Effector memory CD8-positive, alpha-beta T cell (primary cell): ENCODE data around the gene USP13.
A peak's percentile ranks its signal among the peaks of the same experiment; 100 is the strongest.

ENCODE experiments used
- ATAC-seq: fragments of 150-1000 bp; cut with Tn5 transposase; replicated peaks from 2 replicates; pipeline ENCODE4 v1.10.0; 2021; ENCODE audit warnings: mild to moderate bottlenecking, moderate library complexity
- DNase-seq, 3 experiments: peaks; one replicate each; pipeline ENCODE4 v3.0.0; 2021
- H3K27ac Mint-ChIP-seq, 2 donors: one replicate each; pipeline ENCODE4 v1.8.0; 2022; ENCODE audit warnings: mild to moderate bottlenecking in 2 of 2, mixed read lengths in 2 of 2, moderate library complexity in 2 of 2
- H3K27me3 Mint-ChIP-seq, 2 donors: one replicate each; pipeline ENCODE4 v1.8.0; 2022; ENCODE audit warnings: mixed read lengths in 2 of 2
- H3K36me3 Mint-ChIP-seq: one replicate; pipeline ENCODE4 v1.8.0; 2022; ENCODE audit warnings: mild to moderate bottlenecking, moderate library complexity, mixed read lengths; ENCODE audit not compliant: insufficient read depth
- H3K4me1 Mint-ChIP-seq, 2 donors: one replicate each; pipeline ENCODE4 v1.8.0; 2022; ENCODE audit warnings: low read depth in 2 of 2, mixed read lengths in 2 of 2
- H3K4me3 Mint-ChIP-seq, 2 donors: one replicate each; pipeline ENCODE4 v1.8.0; 2022; ENCODE audit warnings: mild to moderate bottlenecking in 2 of 2, mixed read lengths in 2 of 2, moderate library complexity in 2 of 2
- H3K9me3 Mint-ChIP-seq, 2 donors: one replicate each; pipeline ENCODE4 v1.8.0; 2022; ENCODE audit warnings: mixed read lengths in 2 of 2

USP13 gene

DNA sequence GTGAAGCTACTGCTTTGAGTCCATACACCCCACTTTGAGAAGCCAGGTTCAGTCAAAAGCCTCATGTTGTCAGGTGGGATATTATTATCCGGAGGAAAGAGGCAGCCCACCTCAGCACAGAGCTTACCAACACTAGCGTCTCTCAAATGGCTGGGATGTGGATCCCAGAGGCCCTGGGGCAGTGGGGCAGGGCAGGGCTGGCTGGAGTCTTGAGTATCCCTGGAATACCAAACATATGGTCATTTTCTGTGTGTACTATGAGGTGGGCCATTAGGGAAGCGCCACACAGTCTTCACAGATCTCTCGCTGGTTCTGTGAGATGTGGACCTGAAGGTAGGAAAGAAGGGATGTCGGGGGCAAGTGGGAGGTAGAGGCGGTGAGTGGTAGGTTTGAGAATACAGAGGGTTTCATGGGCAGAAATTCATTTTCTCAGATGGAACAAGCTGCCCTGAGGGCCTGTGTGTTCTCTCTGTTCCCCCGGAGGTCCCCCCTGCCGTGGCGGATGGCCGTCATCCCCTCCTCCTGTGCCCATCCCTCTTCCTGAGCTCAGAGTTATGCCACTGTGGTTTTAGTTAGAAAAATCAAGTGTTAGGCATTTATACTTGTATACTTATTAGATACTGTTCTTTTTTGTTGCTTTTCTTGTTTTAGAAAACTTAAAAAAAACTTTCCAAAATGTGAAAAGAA is 66.4 kb downstream of the USP13 start:
- Mint-ChIP-seq H3K4me1 (peaks cover 4% of the 10 kb centered on the region in 2 donors), H3K4me3 (no peak overlapping the region), H3K27ac (no peak overlapping the region), H3K9me3 (no peaks in the 10 kb centered on the region), H3K27me3 (no peaks in the 10 kb centered on the region), H3K36me3 (no peaks in the 10 kb centered on the region)
- no peak for ATAC-seq
- DNase-seq, result no peak

DNA sequence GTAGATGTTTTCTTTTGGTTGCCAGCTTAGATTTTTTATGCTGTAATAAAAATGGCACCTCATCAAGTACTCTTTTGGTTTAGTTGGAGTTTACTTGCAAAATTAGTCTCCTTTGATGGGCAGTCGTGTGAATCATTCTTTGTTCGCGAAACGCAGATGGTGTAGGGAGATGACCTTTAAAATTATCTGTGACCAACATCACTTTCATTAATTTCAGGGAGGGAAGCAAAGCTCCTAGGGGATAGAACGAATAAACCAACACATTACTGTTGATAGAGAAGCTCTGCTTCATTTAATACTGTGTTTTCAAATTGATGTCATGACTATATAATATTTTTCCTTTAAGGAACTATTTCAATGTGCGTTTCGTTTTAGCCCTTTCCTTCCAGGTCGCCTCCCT is 67.4 kb downstream of the USP13 start:
- Mint-ChIP-seq H3K9me3 (no peaks in the 10 kb centered on the region), H3K27me3 (no peaks in the 10 kb centered on the region), H3K27ac (no peak overlapping the region), H3K36me3 (no peaks in the 10 kb centered on the region), H3K4me1 (peaks cover 4% of the 10 kb centered on the region in 2 donors), H3K4me3 (no peak overlapping the region)
- DNase-seq (no peak), ATAC-seq (no peak)

DNA sequence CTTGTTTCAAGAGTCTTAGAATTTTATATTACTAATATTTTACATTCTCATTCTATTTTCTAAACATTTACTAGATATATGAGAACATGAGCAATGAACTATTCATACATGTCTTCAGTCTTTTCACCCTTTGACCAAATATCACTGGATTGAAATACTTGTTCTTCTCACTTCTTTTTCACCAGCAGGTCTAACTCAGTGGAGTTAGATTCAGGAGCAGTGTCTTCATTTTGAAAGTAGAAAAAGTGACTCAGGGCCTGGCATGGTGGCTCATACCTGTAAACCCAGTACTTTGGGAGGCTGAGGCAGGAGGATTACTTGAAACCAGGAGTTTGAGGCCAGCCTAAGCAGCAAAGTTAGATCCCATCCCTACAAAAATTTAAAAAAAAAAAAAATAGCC is 70.8 kb downstream of the USP13 start:
- no peak overlapping the region for H3K27ac Mint-ChIP-seq
- no peak for ATAC-seq
- H3K9me3 Mint-ChIP-seq, result no peaks in the 10 kb centered on the region

DNA sequence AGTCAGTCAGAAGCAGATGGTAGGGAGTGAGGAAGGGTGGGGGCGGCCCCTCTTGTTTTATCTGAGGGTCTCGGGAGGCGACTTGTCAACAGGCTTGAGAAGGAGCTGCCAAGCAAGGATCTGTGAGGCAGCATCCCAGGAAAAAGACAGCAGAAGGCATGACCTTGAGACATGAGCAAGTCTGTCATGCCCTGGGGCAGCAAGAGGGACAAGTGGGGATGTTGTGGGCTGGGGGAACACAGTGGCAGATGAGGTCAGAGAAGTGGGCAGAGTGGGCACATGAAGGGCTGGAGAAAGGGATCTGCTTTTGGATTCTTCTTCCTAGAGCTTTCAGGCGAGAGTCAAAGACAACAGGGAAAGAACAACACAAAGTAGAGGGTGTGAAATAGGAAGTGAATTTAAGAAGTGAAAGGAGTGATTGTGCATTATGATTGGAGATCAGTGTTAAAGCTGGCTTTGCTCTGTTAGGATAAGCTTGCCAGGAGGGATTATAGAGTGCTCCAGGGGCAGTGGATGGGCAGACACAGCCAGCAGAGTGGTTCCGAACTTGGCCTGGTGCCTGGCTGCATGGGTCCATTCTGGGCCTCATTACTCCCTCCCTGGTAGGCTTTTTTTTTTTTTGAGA is 73.3 kb downstream of the USP13 start:
- H3K4me3 Mint-ChIP-seq, result no peak overlapping the region
- ATAC-seq (no peak), DNase-seq (no peak)
- no peaks in the 10 kb centered on the region for H3K4me1 Mint-ChIP-seq
- H3K36me3 Mint-ChIP-seq, result peaks cover 4% of the 10 kb centered on the region
- no peak overlapping the region for H3K27ac Mint-ChIP-seq
- no peaks in the 10 kb centered on the region for H3K9me3 Mint-ChIP-seq
- H3K27me3 Mint-ChIP-seq, result no peaks in the 10 kb centered on the region

More for the DNA sequence above, 70.8 kb downstream of the USP13 start:
- DNase-seq, result no peak
- peaks cover 4% of the 10 kb centered on the region in 2 donors for H3K4me1 Mint-ChIP-seq
- no peak overlapping the region for H3K4me3 Mint-ChIP-seq
- H3K27me3 Mint-ChIP-seq, result no peaks in the 10 kb centered on the region
- H3K36me3 Mint-ChIP-seq, result no peaks in the 10 kb centered on the region

DNA sequence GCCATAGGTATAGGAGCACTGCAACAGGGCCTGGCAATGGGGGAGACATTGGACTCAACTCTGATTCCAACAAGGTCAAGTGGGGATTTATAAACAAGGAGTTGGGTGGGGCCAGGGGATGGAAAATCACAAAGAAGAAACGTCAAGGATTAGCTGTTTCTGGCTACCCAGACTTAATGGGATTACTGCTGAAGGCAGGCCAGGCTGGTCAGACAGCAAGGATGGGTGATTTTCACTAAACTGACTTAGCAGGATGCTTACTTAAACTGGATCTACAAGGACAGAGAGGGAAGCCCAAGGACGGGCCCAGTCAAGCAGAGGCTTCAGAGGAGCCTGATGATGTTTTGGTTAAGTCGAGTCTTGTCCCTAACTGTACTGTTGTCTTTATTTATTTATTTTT is 76.2 kb downstream of the USP13 start:
- H3K9me3 Mint-ChIP-seq, result no peaks in the 10 kb centered on the region
- DNase-seq, result no peak
- ATAC-seq, result no peak
- H3K4me1 Mint-ChIP-seq, result no peaks in the 10 kb centered on the region
- no peak overlapping the region for H3K4me3 Mint-ChIP-seq
- H3K27me3 Mint-ChIP-seq, result no peaks in the 10 kb centered on the region
- H3K36me3 Mint-ChIP-seq, result peaks cover 5% of the 10 kb centered on the region
- H3K27ac Mint-ChIP-seq, result no peak overlapping the region

DNA sequence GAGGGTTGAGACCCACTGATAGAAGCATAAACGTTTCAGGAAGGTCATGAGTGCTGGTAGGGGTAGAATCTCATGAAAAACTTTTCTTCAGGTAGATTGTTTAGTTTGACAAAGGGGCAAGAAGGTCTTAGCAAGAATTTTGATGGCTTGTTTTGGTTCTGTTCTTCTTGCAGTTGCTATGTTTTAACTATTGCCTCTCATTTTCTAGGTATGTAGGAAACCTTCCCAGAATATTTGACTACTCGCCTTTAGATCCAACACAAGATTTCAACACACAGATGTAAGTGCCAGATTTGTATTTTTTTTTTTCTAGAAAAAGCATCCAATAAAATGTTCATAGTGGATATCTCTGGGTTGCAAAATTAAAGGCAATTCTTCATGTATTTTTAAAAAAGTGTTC is 77.1 kb downstream of the USP13 start:
- peaks cover 5% of the 10 kb centered on the region for H3K36me3 Mint-ChIP-seq
- no peak overlapping the region for H3K27ac Mint-ChIP-seq

DNA sequence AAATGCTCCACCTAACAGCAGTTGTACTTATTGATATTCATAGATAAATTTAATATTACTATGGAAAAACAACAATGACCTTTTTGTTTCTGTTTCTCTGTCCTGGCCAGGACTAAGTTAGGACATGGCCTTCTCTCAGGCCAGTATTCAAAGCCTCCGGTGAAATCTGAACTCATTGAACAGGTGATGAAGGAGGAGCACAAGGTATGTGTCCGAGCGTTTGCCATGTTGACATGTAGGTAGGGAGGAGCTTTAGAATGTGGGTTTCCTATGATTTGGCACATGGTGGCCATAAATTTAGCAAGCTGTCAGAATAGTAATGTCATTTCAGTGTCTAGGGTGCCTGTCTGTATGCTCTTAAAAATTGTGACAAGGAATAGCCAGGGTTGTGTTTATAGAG is 77.7 kb downstream of the USP13 start:
- Mint-ChIP-seq H3K27ac (no peak overlapping the region), H3K36me3 (peaks cover 5% of the 10 kb centered on the region), H3K27me3 (no peaks in the 10 kb centered on the region), H3K4me1 (no peaks in the 10 kb centered on the region), H3K9me3 (no peaks in the 10 kb centered on the region), H3K4me3 (no peak overlapping the region)
- ATAC-seq, result no peak
- DNase-seq, result no peak

More for the DNA sequence above, 77.1 kb downstream of the USP13 start:
- DNase-seq (no peak), ATAC-seq (no peak)
- no peaks in the 10 kb centered on the region for H3K27me3 Mint-ChIP-seq
- H3K9me3 Mint-ChIP-seq, result no peaks in the 10 kb centered on the region
- no peak overlapping the region for H3K4me3 Mint-ChIP-seq
- no peaks in the 10 kb centered on the region for H3K4me1 Mint-ChIP-seq

DNA sequence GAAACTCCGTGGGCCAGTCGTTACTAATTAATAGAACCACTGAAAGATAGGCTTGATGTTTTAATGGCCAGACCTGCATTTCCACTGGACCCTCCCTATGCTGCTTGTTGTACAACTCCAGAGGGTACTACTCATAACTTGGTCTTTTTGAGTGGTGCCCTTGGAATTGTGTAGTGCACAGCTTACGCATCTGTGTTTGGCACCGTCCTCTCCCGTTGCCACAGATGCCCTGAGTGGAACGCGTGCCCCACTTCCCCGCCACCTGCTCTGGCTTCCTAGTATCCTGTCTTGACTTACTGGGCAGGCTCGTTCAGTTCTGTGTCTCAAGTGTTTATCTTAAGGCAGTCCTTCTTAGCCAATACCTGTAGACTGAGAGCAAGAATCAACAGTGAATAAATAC is 78.7 kb downstream of the USP13 start:
- no peak overlapping the region for H3K4me3 Mint-ChIP-seq
- no peaks in the 10 kb centered on the region for H3K4me1 Mint-ChIP-seq
- H3K27me3 Mint-ChIP-seq, result no peaks in the 10 kb centered on the region
- peaks cover 5% of the 10 kb centered on the region for H3K36me3 Mint-ChIP-seq
- no peak overlapping the region for H3K27ac Mint-ChIP-seq
- DNase-seq (no peak), ATAC-seq (no peak)
- no peaks in the 10 kb centered on the region for H3K9me3 Mint-ChIP-seq

DNA sequence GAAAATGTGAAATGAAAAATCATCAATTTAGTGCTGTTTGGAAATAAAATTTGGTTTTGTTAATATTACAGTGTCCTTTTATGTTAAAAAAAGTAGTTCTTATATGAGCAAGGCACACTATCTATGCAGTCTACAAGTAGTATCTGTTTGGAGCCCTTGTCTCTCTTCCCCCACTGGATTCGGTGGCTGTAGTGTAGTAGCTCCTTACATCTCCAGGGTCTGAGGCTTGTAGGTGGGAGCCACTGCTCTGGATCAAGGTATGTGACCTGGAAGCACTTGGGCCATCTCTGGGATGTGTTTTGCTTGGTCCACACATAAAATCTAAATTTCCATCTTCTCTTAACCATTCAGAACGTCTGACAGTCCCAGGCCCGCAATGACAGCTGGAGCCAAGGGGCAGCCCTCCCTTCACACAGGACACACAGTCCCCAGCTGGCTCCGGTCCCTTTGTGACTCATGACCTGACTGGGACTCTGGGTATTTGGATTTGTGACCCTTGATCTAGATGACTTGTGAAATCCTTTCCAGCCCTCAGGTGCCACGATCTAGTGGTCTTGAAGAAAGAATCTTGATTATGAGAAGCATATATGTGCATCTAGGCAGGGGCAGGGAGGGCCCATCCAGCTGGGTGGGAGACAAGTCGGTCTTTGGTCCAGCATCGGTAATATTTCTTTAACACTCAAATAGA is 80.0 kb downstream of the USP13 start:
- Mint-ChIP-seq H3K4me3 (no peak overlapping the region), H3K4me1 (no peaks in the 10 kb centered on the region), H3K27me3 (no peaks in the 10 kb centered on the region), H3K27ac (no peak overlapping the region), H3K36me3 (peaks cover 5% of the 10 kb centered on the region), H3K9me3 (no peaks in the 10 kb centered on the region)
- DNase-seq (no peak), ATAC-seq (no peak)

DNA sequence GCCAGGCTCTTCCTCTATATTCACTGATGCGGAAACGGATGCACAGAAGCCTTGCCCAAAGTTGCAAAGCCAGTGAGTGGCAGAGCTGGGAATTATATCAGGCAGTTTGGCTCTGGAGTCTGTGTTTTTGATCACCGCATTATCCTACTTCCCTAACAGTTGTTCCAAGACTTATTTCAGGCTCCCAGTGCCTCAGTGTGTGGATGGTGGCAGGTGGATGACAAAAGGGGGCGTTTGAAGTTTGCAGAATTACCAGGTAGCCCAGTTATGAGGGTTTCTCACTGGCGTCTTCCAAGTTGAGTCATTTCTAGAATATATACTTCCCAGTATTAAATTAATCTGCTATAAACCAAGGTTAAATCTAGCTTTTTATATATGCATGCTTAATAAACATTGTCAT is 81.0 kb downstream of the USP13 start:
- Mint-ChIP-seq H3K9me3 (no peaks in the 10 kb centered on the region), H3K27me3 (no peaks in the 10 kb centered on the region), H3K27ac (peak overlapping the region in 1 of 2 donors; percentile 54), H3K4me3 (no peak overlapping the region), H3K4me1 (no peaks in the 10 kb centered on the region), H3K36me3 (peaks cover 5% of the 10 kb centered on the region)
- ATAC-seq (no peak), DNase-seq (no peak)

DNA sequence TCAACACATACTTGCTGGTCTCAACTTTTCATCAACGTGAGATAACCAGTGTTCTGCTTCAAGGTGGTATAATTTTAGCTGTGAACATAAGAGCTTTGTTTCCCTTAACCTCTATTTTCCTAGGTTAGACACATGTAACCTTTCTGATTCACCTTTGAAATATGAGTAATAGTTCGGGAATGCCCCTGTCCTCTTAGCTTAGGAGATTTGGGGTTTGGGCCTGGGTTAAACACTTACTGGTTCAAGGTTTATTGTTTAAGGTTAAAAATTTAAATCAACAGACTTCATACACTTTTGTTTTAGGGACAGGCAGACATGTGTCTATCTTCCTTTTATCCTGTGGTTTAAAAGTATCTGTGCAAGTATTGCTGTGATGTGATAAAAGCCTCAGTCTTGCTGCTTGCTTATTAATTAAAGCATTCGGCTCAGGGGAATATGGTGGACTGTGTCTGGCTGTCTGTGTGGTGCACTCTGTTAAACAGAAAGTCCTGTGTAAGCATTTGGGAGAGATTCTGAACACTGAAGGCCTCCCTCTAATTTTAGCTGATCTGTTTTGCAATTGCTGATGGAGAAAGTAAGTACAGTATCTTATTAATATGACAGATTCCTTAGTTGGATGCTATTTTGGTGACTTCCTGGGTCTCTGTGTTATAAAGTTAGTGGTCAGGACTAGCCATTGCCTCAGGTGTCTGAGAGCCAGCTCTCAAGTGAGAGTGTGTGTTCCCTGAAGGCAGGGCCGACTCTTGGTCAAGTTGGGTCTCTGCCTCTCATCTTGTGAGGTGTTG is 81.8 kb downstream of the USP13 start:
- no peaks in the 10 kb centered on the region for H3K4me1 Mint-ChIP-seq
- DNase-seq (no peak), ATAC-seq (no peak)
- no peak overlapping the region for H3K27ac Mint-ChIP-seq
- H3K27me3 Mint-ChIP-seq, result no peaks in the 10 kb centered on the region
- H3K9me3 Mint-ChIP-seq, result no peaks in the 10 kb centered on the region
- H3K36me3 Mint-ChIP-seq, result peaks cover 5% of the 10 kb centered on the region
- H3K4me3 Mint-ChIP-seq, result no peak overlapping the region

DNA sequence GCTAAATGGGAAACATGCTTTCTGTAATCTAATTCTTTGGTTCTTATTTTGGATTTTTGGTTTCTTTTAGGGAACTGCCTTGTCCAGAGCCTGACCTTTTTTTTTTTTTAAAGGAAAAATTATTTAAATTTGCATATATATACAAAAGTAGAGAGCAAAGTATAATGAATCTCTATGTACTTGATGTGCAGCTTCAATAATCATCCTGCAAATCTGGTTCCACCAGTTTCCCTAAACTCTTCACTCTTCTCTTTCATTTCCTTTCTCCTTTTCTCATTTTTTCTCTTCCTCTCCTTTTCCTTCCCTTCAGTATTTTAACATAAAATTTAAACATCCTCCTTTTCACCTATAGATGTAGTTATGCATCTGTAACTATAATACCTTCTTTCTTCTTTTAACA is 82.5 kb downstream of the USP13 start:
- Mint-ChIP-seq H3K36me3 (peaks cover 5% of the 10 kb centered on the region), H3K4me1 (no peaks in the 10 kb centered on the region), H3K27ac (no peak overlapping the region), H3K9me3 (no peaks in the 10 kb centered on the region), H3K27me3 (no peaks in the 10 kb centered on the region), H3K4me3 (no peak overlapping the region)
- DNase-seq, result no peak
- no peak for ATAC-seq

DNA sequence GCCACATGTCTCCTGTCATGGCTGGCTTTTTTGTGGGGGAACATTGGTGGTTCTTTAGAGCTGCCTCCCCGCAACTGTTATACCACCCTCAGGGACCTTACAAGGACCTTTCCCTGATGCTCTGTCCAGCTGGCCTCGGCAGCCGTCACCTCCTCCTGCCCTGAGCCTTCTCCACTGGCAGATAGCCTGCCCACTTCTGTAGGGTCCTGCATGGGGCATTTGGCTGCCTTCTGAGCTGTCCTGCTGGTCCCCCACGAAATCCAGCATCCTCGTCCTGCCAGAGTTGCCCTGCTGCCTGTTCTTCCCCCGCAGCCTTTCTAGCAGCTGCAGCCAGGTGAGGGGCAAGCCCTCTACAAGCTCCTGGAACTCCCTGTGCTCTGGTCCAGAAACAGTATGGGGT is 86.2 kb downstream of the USP13 start:
- ATAC-seq (no peak), DNase-seq (no peak)
- H3K4me1 Mint-ChIP-seq, result no peaks in the 10 kb centered on the region
- H3K27ac Mint-ChIP-seq, result peak overlapping the region in 1 of 2 donors; percentile 71
- peaks cover 16% of the 10 kb centered on the region for H3K36me3 Mint-ChIP-seq
- H3K4me3 Mint-ChIP-seq, result no peak overlapping the region
- H3K27me3 Mint-ChIP-seq, result no peaks in the 10 kb centered on the region
- H3K9me3 Mint-ChIP-seq, result no peaks in the 10 kb centered on the region
